IMR-90 (cell line): Measurements from ENCODE around the gene RNF144B. TPM values are rescaled to one million over a fixed set of nuclear protein-coding genes. Genes with fewer than 3 reads are reported as not detected.

Experiments used
- ATAC-seq: fragments of 200-7000 bp; cut with Tn5 transposase; 2 replicates; pipeline ENCODE4 v1.9.1; 2020; ENCODE audit warnings: low read depth, mild to moderate bottlenecking, moderate library complexity
- BruUV-seq: library from RNA; stranded (reverse); fragments of 400-500 nt; replicated peaks from 2 replicates; lab custom pipeline; 2021; lab: Mats Ljungman, UMichigan
- CTCF ChIA-PET: fragments of 300-600 bp; formaldehyde crosslinking; extraction: SDS; loops from one replicate; lab custom pipeline; 2021; ENCODE audit warnings: antibody characterized with exemption; lab: Yijun Ruan, JAX
- POLR2A ChIA-PET: fragments of 300-600 bp; sonication (Branson Sonifier 250); formaldehyde crosslinking; loops from one replicate; lab custom pipeline; 2022; ENCODE audit warnings: antibody characterized with exemption; ENCODE audit not compliant: unreplicated experiment; lab: Charles Lee
- DNase-seq: peaks from one replicate; pipeline ENCODE4 v3.0.0; 2013
- H2AFZ ChIP-seq: replicated peaks from 2 replicates; pipeline ENCODE3; 2013; ENCODE audit warnings: low read length, mild to moderate bottlenecking; ENCODE audit not compliant: poor library complexity
- H2AK5ac ChIP-seq: 2 replicates; pipeline ENCODE4 v1.6.1; 2013; ENCODE audit warnings: low read depth, low read length, inconsistent platforms
- H2AK9ac ChIP-seq: replicated peaks from 2 replicates; pipeline ENCODE3; 2013; ENCODE audit warnings: mild to moderate bottlenecking, low read depth, low read length, moderate library complexity; ENCODE audit not compliant: poor library complexity
- H2BK120ac ChIP-seq: 2 replicates; pipeline ENCODE4 v1.6.1; 2013; ENCODE audit warnings: low read depth, low read length, inconsistent platforms
- H2BK15ac ChIP-seq: 3 replicates; pipeline ENCODE4 v1.6.1; 2013; ENCODE audit warnings: low read depth, low read length, inconsistent platforms
- H2BK20ac ChIP-seq: 2 replicates; pipeline ENCODE4 v1.6.1; 2013; ENCODE audit warnings: low read depth, mild to moderate bottlenecking, inconsistent platforms, low read length, moderate library complexity
- H2BK5ac ChIP-seq: 2 replicates; pipeline ENCODE4 v1.6.1; 2013; ENCODE audit warnings: mild to moderate bottlenecking, low read depth, low read length, inconsistent platforms; ENCODE audit not compliant: poor library complexity, severe bottlenecking
- H3K14ac ChIP-seq: replicated peaks from 2 replicates; pipeline ENCODE4 v1.6.1; 2013; ENCODE audit warnings: low read depth, low read length, inconsistent platforms
- H3K18ac ChIP-seq: 2 replicates; pipeline ENCODE4 v1.6.1; 2013; ENCODE audit warnings: low read depth, low read length, control low read depth
- H3K23ac ChIP-seq: 2 replicates; pipeline ENCODE4 v1.6.1; 2013; ENCODE audit warnings: low read depth, low read length, inconsistent platforms
- H3K27ac ChIP-seq: 2 replicates; pipeline ENCODE4 v1.5.1; 2013; ENCODE audit warnings: mild to moderate bottlenecking, control low read depth, low read length; ENCODE audit not compliant: insufficient read depth
- H3K27me3 ChIP-seq: 2 replicates; pipeline ENCODE4 v1.6.1; 2013; ENCODE audit warnings: low read length; ENCODE audit not compliant: control insufficient read depth, insufficient read depth
- H3K36me3 ChIP-seq: 2 replicates; pipeline ENCODE4 v1.6.1; 2013; ENCODE audit warnings: low read length, mixed read lengths; ENCODE audit not compliant: control insufficient read depth, insufficient read depth
- H3K4ac ChIP-seq: 2 replicates; pipeline ENCODE4 v1.6.1; 2013; ENCODE audit warnings: low read depth, low read length, inconsistent platforms
- H3K4me1 ChIP-seq: 2 replicates; pipeline ENCODE4 v1.6.1; 2013; ENCODE audit warnings: low read length, mixed read lengths; ENCODE audit not compliant: control insufficient read depth, insufficient read depth
- H3K4me2 ChIP-seq: 2 replicates; pipeline ENCODE4 v1.6.1; 2013; ENCODE audit warnings: low read depth, mild to moderate bottlenecking, control low read depth, low read length, moderate library complexity
- H3K4me3 ChIP-seq: 2 replicates; pipeline ENCODE4 v1.5.1; 2013; ENCODE audit warnings: low read depth, mild to moderate bottlenecking, control low read depth, low read length, moderate library complexity; ENCODE audit not compliant: insufficient read depth
- H3K56ac ChIP-seq: 2 replicates; pipeline ENCODE4 v1.6.1; 2013; ENCODE audit warnings: low read length, inconsistent platforms; ENCODE audit not compliant: insufficient read depth; ENCODE audit errors: extremely low read depth
- H3K79me1 ChIP-seq, 2 experiments: 2 replicates each; pipeline ENCODE4 v1.6.1; 2013; ENCODE audit warnings: low read length in 2 of 2, inconsistent platforms in 1 of 2, low read depth in 1 of 2
- H3K9ac ChIP-seq: 2 replicates; pipeline ENCODE4 v1.6.1; 2013; ENCODE audit warnings: low read depth, low read length, control low read depth
- H3K9me1 ChIP-seq: 2 replicates; pipeline ENCODE4 v1.6.1; 2013; ENCODE audit warnings: low read length, inconsistent platforms; ENCODE audit not compliant: insufficient read depth
- H3K9me3 ChIP-seq: 2 replicates; pipeline ENCODE4 v1.6.1; 2013; ENCODE audit warnings: low read length; ENCODE audit not compliant: control insufficient read depth, insufficient read depth
- H4K20me1 ChIP-seq: 2 replicates; pipeline ENCODE4 v1.6.1; 2013; ENCODE audit warnings: low read length, inconsistent platforms; ENCODE audit not compliant: insufficient read depth
- H4K5ac ChIP-seq: 2 replicates; pipeline ENCODE4 v1.6.1; 2013; ENCODE audit warnings: mild to moderate bottlenecking, low read depth, low read length, control low read depth
- H4K8ac ChIP-seq, 2 experiments: 2 replicates each; pipeline ENCODE4 v1.6.1; 2013; ENCODE audit warnings: low read depth in 2 of 2, low read length in 2 of 2, control low read depth in 1 of 2, inconsistent platforms in 1 of 2
- H4K91ac ChIP-seq: 2 replicates; pipeline ENCODE4 v1.6.1; 2013; ENCODE audit warnings: low read depth, low read length, inconsistent platforms; ENCODE audit not compliant: insufficient read depth
- RAD21 ChIP-seq: IDR thresholded peaks from 2 replicates; pipeline ENCODE4 v1.6.1; 2012; ENCODE audit warnings: low read length, improper control_type of control experiment
- WGBS, 2 experiments: methylation state at CpG; one replicate each; pipeline versions ENCODE4 v1.1.5 to v1.1.7; 2013; ENCODE audit warnings: missing lambda C conversion rate in 2 of 2; ENCODE audit not compliant: insufficient read length in 1 of 2; ENCODE audit errors: extremely low coverage in 2 of 2; 5-methylcytosine and 5-hydroxymethylcytosine counted together
- dilution Hi-C: fragments of 300-500 bp; cut with HindIII; formaldehyde crosslinking; loops from one replicate; pipeline ENCODE4 v1.14.3; 2018; ENCODE audit warnings: low sequenced_read_pairs; ENCODE audit not compliant: unreplicated experiment
- in situ Hi-C: fragments of 300-500 bp; cut with MboI; formaldehyde crosslinking; loops from 3 replicates; pipeline ENCODE4 v1.14.3; 2019; ENCODE audit warnings: low sequenced_read_pairs, inconsistent platforms, mixed read lengths
- intact Hi-C: fragments of 100-400 bp; cut with micrococcal nuclease; formaldehyde crosslinking; loops from 2 replicates; pipeline ENCODE4 v1.10.0; 2022
- polyA plus RNA-seq, 3 experiments: library from polyadenylated mRNA; depleted of rRNA; stranded (reverse); fragments of >200 nt; gene quantifications; 2 replicates each; pipeline ENCODE4 v1.2.3, GENCODE V29; 2012; ENCODE audit warnings: low replicate concordance in 1 of 3
- total RNA-seq: library from RNA; depleted of rRNA; stranded (reverse); fragments of >200 nt; gene quantifications from 2 replicates; pipeline ENCODE4 v1.2.3, GENCODE V29; 2012

The RNF144B gene
- total and polyA plus RNA-seq, 2 of the 4 experiments (the other 2 are of a cell fraction), result 0.44 to 2.7 TPM

GRCh38 chr6:18368277-18369105 lies 18.7 kb upstream of the RNF144B start:
- in situ Hi-C loops (no loop called here), intact Hi-C loops (no loop called here), dilution Hi-C loops (no loop called here)
- Histone ChIP-seq H3K56ac (no peak overlapping the region), H3K36me3 (no peaks in the 10 kb centered on the region), H3K14ac (no peak overlapping the region), H3K9ac (no peak overlapping the region), H3K79me1 (no peaks in the 10 kb centered on the region), H2AK9ac (no peak overlapping the region), H3K23ac (no peak overlapping the region), H3K4me1 (no peaks in the 10 kb centered on the region), H2AK5ac (no peak overlapping the region), H3K27me3 (no peaks in the 10 kb centered on the region), H3K9me1 (no peaks in the 10 kb centered on the region), H4K91ac (no peak overlapping the region), H4K8ac (no peak overlapping the region), H3K4me2 (no peak overlapping the region), H2BK120ac (no peak overlapping the region), H2BK15ac (no peak overlapping the region), H3K9me3 (no peaks in the 10 kb centered on the region), H4K20me1 (no peaks in the 10 kb centered on the region), H3K4me3 (no peak overlapping the region), H2BK20ac (no peak overlapping the region), H4K5ac (no peak overlapping the region), H2BK5ac (no peak overlapping the region), H3K4ac (no peak overlapping the region), H3K18ac (no peak overlapping the region), H3K27ac (no peak overlapping the region), H2AFZ (no peak overlapping the region)
- no TSS peak for BruUV-seq
- POLR2A ChIA-PET, result interaction anchor here (0.6 kb wide), 1 partner anchor 766 kb away, joined by 6 read pairs; no protein-coding TSS in a partner anchor
- 91% methylated on average over 8 of the region's 25 CpGs; no CpG with 5 or more reads in 1 of the 2 experiments for WGBS, 2 experiments
- TF ChIP-seq RAD21, result no peak
- no peak for DNase-seq
- no peak for ATAC-seq
- CTCF ChIA-PET, result no interaction called here
